Measurements from ENCODE around the gene ALDH5A1. TPM values are rescaled to one million over a fixed set of nuclear protein-coding genes. Genes with fewer than 3 reads are reported as not detected.
A peak's percentile ranks its signal among the peaks of the same experiment; 100 is the strongest.
"Not testable (repeated sequence)": the region's sequence is repeated elsewhere in the genome, so short reads cannot be mapped to it uniquely, and the experiment has no call there.

The ALDH5A1 gene
- total and polyA plus RNA-seq, 7 donors, result 3.5 to 41.7 (median 16.7) TPM

DNA sequence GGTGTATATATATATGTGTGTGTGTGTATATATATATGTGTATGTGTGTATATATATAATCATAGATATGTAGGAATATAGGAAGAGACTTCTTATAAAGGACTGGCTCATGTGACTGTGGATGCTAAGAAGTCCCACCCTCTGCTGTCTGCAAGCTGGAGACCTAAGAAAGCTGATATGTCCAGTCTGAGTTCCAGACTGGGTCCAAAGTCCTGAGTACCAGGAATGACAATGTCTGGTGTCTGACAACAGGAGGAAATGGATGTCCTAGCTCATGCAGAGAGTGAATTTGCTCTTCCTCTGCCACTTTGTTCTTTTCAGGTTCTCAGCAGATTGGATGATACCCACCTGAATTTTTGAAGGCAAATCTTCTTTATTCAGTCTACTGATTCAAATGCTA, 7.1 kb downstream of the ALDH5A1 start:
- intact Hi-C loops (cut with DNase I), result no loop called here
- TF ChIP-seq, protein P1, sequence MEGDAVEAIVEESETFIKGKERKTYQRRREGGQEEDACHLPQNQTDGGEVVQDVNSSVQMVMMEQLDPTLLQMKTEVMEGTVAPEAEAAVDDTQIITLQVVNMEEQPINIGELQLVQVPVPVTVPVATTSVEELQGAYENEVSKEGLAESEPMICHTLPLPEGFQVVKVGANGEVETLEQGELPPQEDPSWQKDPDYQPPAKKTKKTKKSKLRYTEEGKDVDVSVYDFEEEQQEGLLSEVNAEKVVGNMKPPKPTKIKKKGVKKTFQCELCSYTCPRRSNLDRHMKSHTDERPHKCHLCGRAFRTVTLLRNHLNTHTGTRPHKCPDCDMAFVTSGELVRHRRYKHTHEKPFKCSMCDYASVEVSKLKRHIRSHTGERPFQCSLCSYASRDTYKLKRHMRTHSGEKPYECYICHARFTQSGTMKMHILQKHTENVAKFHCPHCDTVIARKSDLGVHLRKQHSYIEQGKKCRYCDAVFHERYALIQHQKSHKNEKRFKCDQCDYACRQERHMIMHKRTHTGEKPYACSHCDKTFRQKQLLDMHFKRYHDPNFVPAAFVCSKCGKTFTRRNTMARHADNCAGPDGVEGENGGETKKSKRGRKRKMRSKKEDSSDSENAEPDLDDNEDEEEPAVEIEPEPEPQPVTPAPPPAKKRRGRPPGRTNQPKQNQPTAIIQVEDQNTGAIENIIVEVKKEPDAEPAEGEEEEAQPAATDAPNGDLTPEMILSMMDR (IDR thresholded peaks at IDR 0.05), result no peak
- no peak overlapping the region for H3K4me3 ChIP-seq
- ATAC-seq (peak in 1 of 4 donors; percentile 47), DNase-seq (no peak)
- H3K36me3 ChIP-seq (ENCODE audit: insufficient read depth in 1 of 2, low read depth in 1 of 2), result peaks cover 3 to 43% of the 10 kb centered on the region in 2 donors
- H3K27me3 ChIP-seq (ENCODE audit: insufficient read depth in 3 of 3, low read length in 2 of 3), result no peaks in the 10 kb centered on the region
- H3K9me3 ChIP-seq, result no peaks in the 10 kb centered on the region
- H3K27ac ChIP-seq, result no peak overlapping the region
- H3K4me1 ChIP-seq, result no peaks in the 10 kb centered on the region

DNA sequence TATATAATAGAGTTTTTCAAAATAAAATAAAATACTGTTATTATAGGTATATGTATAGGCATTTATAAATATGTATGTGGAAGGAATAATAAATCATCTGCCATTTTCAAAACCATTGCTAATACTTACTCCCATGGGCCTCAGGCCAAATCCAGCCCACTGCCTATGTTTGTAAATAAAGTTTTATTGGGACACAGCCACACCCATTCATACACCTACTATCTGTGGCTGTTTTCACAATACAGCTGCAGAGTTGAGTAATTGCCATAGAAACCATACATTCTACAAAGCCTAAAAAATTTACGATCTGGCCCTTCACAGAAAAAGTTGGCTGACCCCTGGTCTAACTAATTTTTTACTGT, 9.5 kb downstream of the ALDH5A1 start:
- H3K4me1 ChIP-seq, result no peaks in the 10 kb centered on the region
- peaks cover 2 to 41% of the 10 kb centered on the region in 2 donors for H3K36me3 ChIP-seq (ENCODE audit: insufficient read depth in 1 of 2, low read depth in 1 of 2)
- WGBS, 3 donors, result 90 to 97% (median 94%) methylated on average over 1 of the region's 1 CpG
- no peaks in the 10 kb centered on the region for H3K27me3 ChIP-seq (ENCODE audit: insufficient read depth in 3 of 3, low read length in 2 of 3)
- DNase-seq (no peak), ATAC-seq (no peak)
- intact Hi-C loops (cut with DNase I), result no loop called here
- H3K9me3 ChIP-seq, result no peaks in the 10 kb centered on the region
- H3K4me3 ChIP-seq, result no peak overlapping the region
- H3K27ac ChIP-seq, result no peak overlapping the region
- TF ChIP-seq, protein P1 (IDR thresholded peaks at IDR 0.05), result no peak

DNA sequence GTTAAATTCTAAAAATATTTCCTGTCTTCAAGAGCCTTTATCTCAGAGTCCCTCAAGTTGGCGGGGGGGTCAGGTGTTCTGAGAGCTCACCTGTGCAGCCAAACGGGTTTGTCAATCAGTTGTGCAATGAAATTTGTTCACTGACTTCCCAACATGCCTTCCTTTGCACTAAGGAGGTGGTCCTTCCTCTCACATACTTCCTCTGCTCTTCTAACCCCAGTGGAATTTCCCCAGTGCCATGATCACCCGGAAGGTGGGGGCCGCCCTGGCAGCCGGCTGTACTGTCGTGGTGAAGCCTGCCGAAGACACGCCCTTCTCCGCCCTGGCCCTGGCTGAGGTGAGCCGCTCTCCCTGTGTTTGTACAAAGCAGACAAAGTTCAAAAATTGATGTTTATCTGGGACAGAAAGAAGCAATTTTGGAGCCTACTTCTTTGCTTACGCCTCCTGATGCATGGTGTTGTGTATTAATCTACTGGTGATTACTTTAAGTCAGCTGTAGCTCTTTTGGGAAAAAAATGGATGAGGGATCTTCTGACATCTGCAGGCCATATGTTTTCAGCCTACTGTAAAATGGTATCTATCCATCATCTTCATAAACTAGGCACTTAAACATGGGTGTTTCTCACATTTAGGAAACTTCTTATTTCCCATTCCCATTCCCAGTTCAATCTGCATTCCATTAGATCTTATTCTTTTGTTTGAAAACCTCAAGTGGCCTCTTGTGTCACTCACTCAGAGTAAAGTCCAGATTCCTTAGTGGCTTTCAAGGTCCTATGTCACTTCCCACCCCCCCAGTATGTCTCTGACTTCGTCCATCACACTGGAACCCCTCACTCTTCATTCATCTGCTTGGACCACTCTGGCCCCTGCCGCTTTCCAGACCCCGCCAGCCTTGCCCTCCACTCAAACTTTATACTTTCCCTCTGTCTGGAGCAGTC, 10.1 kb downstream of the ALDH5A1 start:
- Histone ChIP-seq H3K27ac (no peak overlapping the region), H3K9me3 (no peaks in the 10 kb centered on the region), H3K27me3 (ENCODE audit: insufficient read depth in 3 of 3, low read length in 2 of 3) (no peaks in the 10 kb centered on the region), H3K4me3 (no peak overlapping the region), H3K36me3 (ENCODE audit: insufficient read depth in 1 of 2, low read depth in 1 of 2) (peaks cover 2 to 41% of the 10 kb centered on the region in 2 donors), H3K4me1 (no peaks in the 10 kb centered on the region)
- DNase-seq (no peak), ATAC-seq (no peak)
- WGBS, 3 donors, result 90 to 94% (median 92%) methylated on average over 14 of the region's 14 CpGs
- intact Hi-C loops (cut with DNase I), result no loop called here
- TF ChIP-seq, protein P1 (IDR thresholded peaks at IDR 0.05), result no peak

DNA sequence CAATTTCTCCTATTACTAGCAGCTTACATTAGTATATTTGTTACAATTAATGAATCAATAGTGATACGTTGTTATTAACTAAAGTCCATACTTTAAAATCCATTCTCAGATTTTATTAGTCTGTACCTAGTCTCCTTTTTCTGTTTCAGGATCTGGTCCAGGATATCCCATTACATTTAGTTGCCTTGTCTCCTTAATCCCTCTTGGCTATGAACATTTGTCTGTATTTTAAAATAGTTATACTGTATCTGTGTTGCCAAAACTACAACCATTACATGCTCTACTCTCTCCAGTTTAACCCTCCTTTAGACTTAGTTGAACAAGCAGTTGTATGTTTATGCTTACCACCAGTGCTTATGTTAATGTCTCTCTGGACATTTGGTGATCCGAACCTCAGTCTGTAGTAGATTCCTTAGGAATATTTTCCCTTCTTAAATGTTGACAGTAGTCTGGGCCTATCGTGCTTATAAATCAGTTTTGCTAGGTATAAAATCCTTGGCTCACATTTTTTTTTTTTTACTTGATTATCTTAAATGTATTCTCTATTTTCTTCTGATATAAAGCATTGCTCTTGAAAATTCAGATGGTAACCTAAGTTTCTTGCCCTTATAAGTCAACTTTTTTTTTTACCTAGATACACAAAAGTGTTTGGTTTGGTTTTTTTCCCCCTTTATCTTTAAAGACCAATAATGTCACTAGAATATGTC, 12.2 kb downstream of the ALDH5A1 start:
- Histone ChIP-seq H3K9me3 (no peaks in the 10 kb centered on the region), H3K4me3 (no peak overlapping the region), H3K27me3 (ENCODE audit: insufficient read depth in 3 of 3, low read length in 2 of 3) (no peaks in the 10 kb centered on the region), H3K27ac (peak overlapping the region; percentile 61), H3K36me3 (ENCODE audit: insufficient read depth in 1 of 2, low read depth in 1 of 2) (peaks cover 2 to 55% of the 10 kb centered on the region in 2 donors), H3K4me1 (no peaks in the 10 kb centered on the region)
- no peak for DNase-seq
- 41 to 57% (median 45%) methylated on average over 3 of the region's 3 CpGs for WGBS, 3 donors
- ATAC-seq, result peak in 3 of 4 donors; percentile 52 to 93 (median 78)
- TF ChIP-seq, protein P1 (IDR thresholded peaks at IDR 0.05), result no peak
- intact Hi-C loops (cut with DNase I), result no loop called here

DNA sequence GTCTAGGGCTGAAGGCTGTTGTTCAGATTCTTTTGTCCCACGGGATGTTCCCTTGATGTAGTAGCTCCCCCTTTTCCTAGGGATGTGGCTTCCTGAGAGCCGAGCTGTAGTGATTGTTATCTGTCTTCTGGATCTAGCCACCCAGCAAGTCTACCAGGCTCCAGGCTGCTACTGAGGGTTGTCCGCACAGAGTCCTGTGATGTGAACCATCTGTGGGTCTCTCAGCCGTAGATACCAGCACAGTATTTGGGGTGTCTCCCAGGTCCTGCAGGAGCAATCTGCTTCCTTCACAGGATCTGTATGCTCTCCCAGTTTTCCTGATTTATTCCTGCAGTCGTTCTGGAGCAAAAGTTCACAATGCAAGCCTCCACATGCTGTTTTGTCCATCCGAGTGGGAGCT, 17.2 kb downstream of the ALDH5A1 start:
- DNase-seq; ATAC-seq; H3K27ac ChIP-seq; H3K27me3 ChIP-seq (ENCODE audit: insufficient read depth in 3 of 3, low read length in 2 of 3); intact Hi-C loops (cut with DNase I); H3K4me3 ChIP-seq; H3K4me1 ChIP-seq; H3K9me3 ChIP-seq: not testable (repeated sequence)
- peaks cover 3 to 61% of the 10 kb centered on the region in 2 donors for H3K36me3 ChIP-seq (ENCODE audit: insufficient read depth in 1 of 2, low read depth in 1 of 2)
- WGBS, 3 donors, result 72 to 75% (median 72%) methylated on average over 6 of the region's 6 CpGs
